H9 (cell line): ENCODE data around the gene HBS1L. TPM values are rescaled to one million over a fixed set of nuclear protein-coding genes. Genes with fewer than 3 reads are reported as not detected.

Experiments used
- DNase-seq: peaks from one replicate; pipeline ENCODE4 v3.0.0-alpha.2; 2017
- H2AFZ ChIP-seq: one replicate; pipeline ENCODE4 v1.6.1; 2013; ENCODE audit warnings: mild to moderate bottlenecking, low read length, control low read depth, moderate library complexity
- H2AK5ac ChIP-seq: 2 replicates; pipeline ENCODE4 v1.6.1; 2013; ENCODE audit warnings: low read length, control low read depth, mixed read lengths; ENCODE audit not compliant: insufficient read length
- H2BK120ac ChIP-seq: one replicate; pipeline ENCODE4 v1.6.1; 2013; ENCODE audit warnings: low read depth, mild to moderate bottlenecking, low read length, control low read depth, inconsistent platforms; ENCODE audit not compliant: poor library complexity, severe bottlenecking
- H2BK12ac ChIP-seq: 2 replicates; pipeline ENCODE4 v1.6.1; 2013; ENCODE audit warnings: low read length, control low read depth, mixed read lengths, low read depth; ENCODE audit not compliant: insufficient read length
- H2BK15ac ChIP-seq: 2 replicates; pipeline ENCODE4 v1.6.1; 2013; ENCODE audit warnings: low read depth, low read length, control low read depth
- H2BK20ac ChIP-seq: one replicate; pipeline ENCODE4 v1.6.1; 2013; ENCODE audit warnings: low read depth, mild to moderate bottlenecking, low read length, control low read depth, inconsistent platforms; ENCODE audit not compliant: poor library complexity, severe bottlenecking
- H2BK5ac ChIP-seq: 2 replicates; pipeline ENCODE4 v1.6.1; 2013; ENCODE audit warnings: low read length, control low read depth, mixed read lengths; ENCODE audit not compliant: insufficient read length
- H3K14ac ChIP-seq: 2 replicates; pipeline ENCODE4 v1.6.1; 2013; ENCODE audit warnings: low read length, control low read depth; ENCODE audit not compliant: insufficient read depth
- H3K18ac ChIP-seq: 2 replicates; pipeline ENCODE4 v1.6.1; 2013; ENCODE audit warnings: low read depth, mild to moderate bottlenecking, mixed read lengths, low read length, control low read depth; ENCODE audit not compliant: insufficient read length
- H3K23ac ChIP-seq: 2 replicates; pipeline ENCODE4 v1.6.1; 2013; ENCODE audit warnings: low read length, control low read depth, mixed read lengths, low read depth; ENCODE audit not compliant: insufficient read length
- H3K23me2 ChIP-seq: 2 replicates; pipeline ENCODE4 v1.6.1; 2013; ENCODE audit warnings: low read depth, mild to moderate bottlenecking, mixed read lengths, low read length, control low read depth; ENCODE audit not compliant: insufficient read length, poor library complexity, severe bottlenecking
- H3K27ac ChIP-seq: 2 replicates; pipeline ENCODE4 v1.5.1; 2013; ENCODE audit warnings: low read length, control low read depth, mixed read lengths, low read depth; ENCODE audit not compliant: insufficient read length
- H3K27me3 ChIP-seq: 2 replicates; pipeline ENCODE4 v1.6.1; 2013; ENCODE audit warnings: low read length, control low read depth, inconsistent platforms; ENCODE audit not compliant: insufficient read depth
- H3K4ac ChIP-seq: 2 replicates; pipeline ENCODE4 v1.6.1; 2013; ENCODE audit warnings: low read depth, mild to moderate bottlenecking, control low read depth, inconsistent platforms, low read length, moderate library complexity
- H3K4me1 ChIP-seq: 2 replicates; pipeline ENCODE4 v1.6.1; 2013; ENCODE audit warnings: low read length, control low read depth, inconsistent platforms; ENCODE audit not compliant: insufficient read depth
- H3K4me2 ChIP-seq: 2 replicates; pipeline ENCODE4 v1.6.1; 2013; ENCODE audit warnings: low read length, control low read depth, mixed read lengths; ENCODE audit not compliant: insufficient read length, insufficient read depth
- H3K56ac ChIP-seq: 2 replicates; pipeline ENCODE4 v1.6.1; 2013; ENCODE audit warnings: low read depth, mild to moderate bottlenecking, mixed read lengths, low read length, control low read depth; ENCODE audit not compliant: insufficient read length
- H3K79me1 ChIP-seq: 2 replicates; pipeline ENCODE4 v1.6.1; 2013; ENCODE audit warnings: low read depth, mild to moderate bottlenecking, moderate library complexity, low read length, control low read depth, inconsistent platforms; ENCODE audit not compliant: insufficient read depth, poor library complexity, severe bottlenecking
- H3K79me2 ChIP-seq: 2 replicates; pipeline ENCODE4 v1.6.1; 2013; ENCODE audit warnings: low read length, control low read depth, inconsistent platforms; ENCODE audit not compliant: insufficient read depth
- H3K9ac ChIP-seq: 2 replicates; pipeline ENCODE4 v1.6.1; 2013; ENCODE audit warnings: low read length, control low read depth, mixed read lengths; ENCODE audit not compliant: insufficient read length; ENCODE audit errors: extremely low read depth
- H3K9me3 ChIP-seq: one replicate; pipeline ENCODE4 v1.6.1; 2013; ENCODE audit warnings: low read depth, low read length, inconsistent platforms; ENCODE audit not compliant: control insufficient read depth
- H3T11ph ChIP-seq: one replicate; pipeline ENCODE4 v1.6.1; 2013; ENCODE audit warnings: mild to moderate bottlenecking, low read length, control low read depth, inconsistent platforms
- H4K20me1 ChIP-seq: one replicate; pipeline ENCODE4 v1.6.1; 2013; ENCODE audit not compliant: control insufficient read depth, insufficient read length, insufficient read depth
- H4K5ac ChIP-seq: 2 replicates; pipeline ENCODE4 v1.6.1; 2013; ENCODE audit warnings: low read depth, mild to moderate bottlenecking, mixed read lengths, low read length, control low read depth; ENCODE audit not compliant: insufficient read length
- H4K8ac ChIP-seq: replicated peaks from 2 replicates; pipeline ENCODE4 v1.6.1; 2013; ENCODE audit warnings: low read length, control low read depth, mixed read lengths, low read depth; ENCODE audit not compliant: insufficient read length
- H4K91ac ChIP-seq: 2 replicates; pipeline ENCODE4 v1.6.1; 2013; ENCODE audit warnings: low read depth, mild to moderate bottlenecking, moderate library complexity, mixed read lengths, low read length, control low read depth; ENCODE audit not compliant: insufficient read length
- H3K27ac Mint-ChIP-seq, 3 experiments: 2 replicates in 2 of 3; 3 replicates in 1 of 3; pipeline ENCODE4 v1.8.0; 2020 to 2021; ENCODE audit warnings: mixed read lengths in 3 of 3, mild to moderate bottlenecking in 1 of 3, moderate library complexity in 1 of 3
- H3K27me3 Mint-ChIP-seq: 2 replicates; pipeline ENCODE4 v1.8.0; 2021; ENCODE audit warnings: low read depth, mild to moderate bottlenecking, moderate library complexity, mixed read lengths
- H3K36me3 Mint-ChIP-seq, 3 experiments: 2 replicates in 2 of 3; 3 replicates in 1 of 3; pipeline ENCODE4 v1.8.0; 2020 to 2021; ENCODE audit warnings: low read depth in 3 of 3, mixed read lengths in 3 of 3; ENCODE audit not compliant: insufficient read depth in 1 of 3
- H3K4me1 Mint-ChIP-seq, 2 experiments: 2 replicates each; pipeline ENCODE4 v1.8.0; 2020; ENCODE audit warnings: mixed read lengths in 2 of 2
- H3K4me3 Mint-ChIP-seq, 2 experiments: 2 replicates in 1 of 2; 3 replicates in 1 of 2; pipeline ENCODE4 v1.8.0; 2020 to 2021; ENCODE audit warnings: mild to moderate bottlenecking in 2 of 2, mixed read lengths in 2 of 2, moderate library complexity in 1 of 2
- H3K9me3 Mint-ChIP-seq, 2 experiments: 2 replicates in 1 of 2; 3 replicates in 1 of 2; pipeline ENCODE4 v1.8.0; 2020; ENCODE audit warnings: mild to moderate bottlenecking in 2 of 2, mixed read lengths in 2 of 2, moderate library complexity in 1 of 2
- CTCF ChIP-seq: fragments of 200-600 bp; sonication (generic); conservative IDR thresholded peaks from 3 replicates; pipeline ENCODE4 v1.8.0; 2021; ENCODE audit warnings: antibody characterized with exemption, mild to moderate bottlenecking
- total RNA-seq: library from RNA; stranded (reverse); gene quantifications from 2 replicates; pipeline ENCODE4 v1.2.1, GENCODE V29; 2021

The HBS1L gene
- total RNA-seq, 1 experiment from 2014 or later: 110 TPM

DNA sequence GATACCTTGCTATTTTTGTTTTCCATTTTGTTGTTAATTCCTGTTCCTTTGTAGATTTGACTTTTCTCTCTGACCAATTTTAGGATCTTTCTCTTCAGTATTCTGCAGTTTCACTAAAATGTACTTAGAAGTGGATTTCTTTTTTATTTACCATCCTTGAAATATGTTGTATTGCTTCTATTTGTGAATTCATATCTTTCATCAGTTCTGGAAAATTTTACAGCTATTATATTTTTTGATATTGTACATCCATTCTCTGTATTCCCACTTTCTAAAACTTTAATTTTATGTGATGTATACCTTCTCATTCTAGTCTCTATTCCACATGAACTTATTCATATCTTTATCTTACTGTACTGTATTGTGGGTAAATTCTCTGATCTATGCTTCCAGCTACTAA lies 95.0 kb downstream of the HBS1L start:
- Mint-ChIP-seq H3K27ac (no peak overlapping the region), H3K36me3 (peaks cover 30 to 42% (median 37%) of the 10 kb centered on the region in 3 experiments), H3K4me1 (no peaks in the 10 kb centered on the region), H3K9me3 (peaks cover 8 to 11% of the 10 kb centered on the region in 2 experiments; a peak in 4 of 5 replicates), H3K27me3 (no peaks in the 10 kb centered on the region; the same call in 1 of the 2 replicates), H3K4me3 (no peak overlapping the region)
- H3T11ph ChIP-seq: no peak overlapping the region
- no peak overlapping the region for H3K27ac ChIP-seq
- no peak for DNase-seq
- no peaks in the 10 kb centered on the region for H3K79me2 ChIP-seq
- no peak overlapping the region for H2BK15ac ChIP-seq
- H2BK20ac ChIP-seq: no peak overlapping the region
- no peak overlapping the region for H3K18ac ChIP-seq
- H3K4me1 ChIP-seq: no peaks in the 10 kb centered on the region
- no peak overlapping the region for H3K4me2 ChIP-seq
- H3K23me2 ChIP-seq: no peaks in the 10 kb centered on the region
- H2AFZ ChIP-seq: no peak overlapping the region
- no peak overlapping the region for H2AK5ac ChIP-seq
- H2BK12ac ChIP-seq: no peak overlapping the region
- H3K23ac ChIP-seq: no peak overlapping the region
- no peak for TF ChIP-seq CTCF
- no peaks in the 10 kb centered on the region for H3K27me3 ChIP-seq
- H4K5ac ChIP-seq: no peak overlapping the region
- no peak overlapping the region for H3K14ac ChIP-seq
- no peak overlapping the region for H3K4ac ChIP-seq
- no peak overlapping the region for H2BK5ac ChIP-seq
- no peaks in the 10 kb centered on the region for H4K20me1 ChIP-seq
- no peak overlapping the region for H4K8ac ChIP-seq
- no peak overlapping the region for H2BK120ac ChIP-seq
- H3K9me3 ChIP-seq: no peaks in the 10 kb centered on the region
- H4K91ac ChIP-seq: no peak overlapping the region
- no peak overlapping the region for H3K9ac ChIP-seq
- H3K56ac ChIP-seq: no peak overlapping the region
- H3K79me1 ChIP-seq: no peaks in the 10 kb centered on the region
